Skeletal muscle cell (primary cell): ENCODE results near the gene CLEC18A.
"Not testable (repeated sequence)": the region's sequence is repeated elsewhere in the genome, so short reads cannot be mapped to it uniquely, and the experiment has no call there.

ENCODE experiments used
- DNase-seq: peaks from one replicate; pipeline ENCODE4 v3.0.0-alpha.2; 2010; ENCODE audit warnings: low read depth
- H3K4me3 ChIP-seq: 2 replicates; pipeline ENCODE4 v1.5.1; 2011; ENCODE audit warnings: low read depth, mild to moderate bottlenecking, control low read depth, low read length, moderate library complexity

Gene CLEC18A

DNA sequence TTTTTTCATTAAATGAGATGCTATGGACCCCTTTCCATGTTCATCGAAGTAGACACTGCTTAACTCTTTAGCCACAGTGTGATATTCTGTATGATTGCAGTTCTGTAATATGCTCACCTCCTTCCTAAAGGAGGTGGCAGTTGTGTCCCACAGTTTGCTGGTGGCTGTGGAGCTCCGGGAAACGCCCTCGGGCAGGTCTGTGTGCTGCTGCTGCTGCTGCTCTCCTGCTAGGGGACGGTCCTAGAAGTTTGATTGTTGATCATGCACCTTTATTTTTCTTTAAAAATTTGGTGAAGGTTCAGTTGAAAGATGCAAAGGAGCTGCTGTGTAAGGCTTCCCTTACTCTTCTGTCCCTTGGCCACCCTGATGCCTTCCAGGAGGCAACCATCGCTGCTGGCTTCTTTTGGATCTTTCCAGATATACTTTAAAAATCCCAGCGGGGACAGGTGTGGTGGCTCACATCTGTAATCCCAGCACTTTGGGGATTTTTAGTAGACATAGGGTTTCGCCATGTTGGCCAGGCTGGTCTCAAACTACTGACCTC, 8.4 kb upstream of the CLEC18A start:
- no peak overlapping the region for H3K4me3 ChIP-seq
- DNase-seq, result no peak

DNA sequence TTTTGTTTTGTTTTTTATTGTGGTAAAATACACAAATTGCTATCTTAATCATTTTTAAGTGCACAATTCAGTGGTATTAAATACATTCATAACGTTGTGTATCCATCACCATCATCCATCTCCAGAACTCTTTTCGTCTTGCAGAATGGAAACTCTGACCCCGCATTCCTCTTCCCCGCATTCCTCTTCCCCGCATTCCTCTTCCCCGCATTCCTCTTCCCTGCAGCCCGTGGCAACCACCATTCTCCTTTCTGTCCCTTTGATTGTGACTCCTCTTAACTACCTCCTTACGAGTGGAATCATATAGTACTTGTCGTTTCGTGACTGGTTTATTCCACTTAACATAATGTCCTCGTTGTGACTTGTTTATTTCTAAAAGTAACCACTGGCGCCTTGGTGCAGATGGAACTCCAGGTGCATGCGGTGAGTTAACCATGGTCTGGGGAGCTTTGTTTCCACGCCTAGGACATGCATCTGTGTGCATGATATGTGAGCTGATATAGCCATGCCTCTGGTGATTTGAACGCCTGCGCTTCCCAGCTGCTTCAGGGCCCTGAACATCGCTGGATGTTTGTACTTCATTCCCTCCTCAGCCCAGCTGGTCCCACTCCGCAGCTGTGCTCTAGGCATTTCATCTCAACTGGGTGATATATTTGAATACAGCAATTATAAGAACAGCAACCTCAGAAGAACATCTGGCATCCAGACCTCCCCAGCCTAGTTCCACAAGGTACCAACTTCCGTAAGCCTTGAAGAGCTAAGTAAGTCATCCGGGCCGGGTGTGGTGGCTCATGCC, 7.7 kb upstream of the CLEC18A start:
- not testable (repeated sequence) for H3K4me3 ChIP-seq, DNase-seq

DNA sequence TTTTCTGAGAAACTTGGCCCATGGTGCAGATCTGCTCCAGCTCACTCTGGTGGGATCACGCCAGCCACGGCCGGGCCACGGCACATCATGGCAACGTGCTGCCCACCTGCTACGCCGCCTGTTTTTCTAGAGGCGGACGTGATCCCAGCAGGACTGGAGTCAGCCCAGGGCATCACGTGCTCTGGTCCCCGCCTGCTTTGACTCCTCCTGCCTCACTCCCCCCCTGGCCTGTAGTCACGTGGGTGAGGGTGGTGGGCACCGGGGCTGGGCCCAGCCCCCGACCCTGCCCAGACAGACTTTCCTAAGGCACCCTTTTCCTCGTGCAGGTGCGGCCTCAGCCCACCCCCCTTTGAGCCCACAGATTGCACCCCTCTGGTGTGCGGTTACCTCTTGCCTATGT, 723 bp upstream of the CLEC18A start:
- DNase-seq, result not testable (repeated sequence)

DNA sequence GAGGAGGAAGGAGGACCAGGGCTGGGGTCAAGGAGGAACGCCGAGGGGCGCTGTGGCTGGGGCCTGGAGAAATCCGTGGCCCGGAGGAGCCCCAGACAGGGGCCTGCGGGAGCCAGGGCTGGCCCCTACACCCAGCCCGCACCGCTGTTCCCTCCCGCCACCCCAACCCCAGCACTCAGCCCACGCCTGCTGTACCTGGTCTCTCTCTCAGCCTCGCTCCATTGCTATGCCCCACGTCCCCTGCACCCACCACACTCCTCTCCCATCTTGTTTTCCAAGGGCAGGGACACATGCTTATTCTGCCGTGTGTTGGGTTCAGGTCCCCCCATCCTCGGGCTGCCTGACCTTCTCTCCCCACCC, 518 bp downstream of the CLEC18A start:
- not testable (repeated sequence) for H3K4me3 ChIP-seq, DNase-seq

More for the DNA sequence above, 723 bp upstream of the CLEC18A start:
- not testable (repeated sequence) for H3K4me3 ChIP-seq

DNA sequence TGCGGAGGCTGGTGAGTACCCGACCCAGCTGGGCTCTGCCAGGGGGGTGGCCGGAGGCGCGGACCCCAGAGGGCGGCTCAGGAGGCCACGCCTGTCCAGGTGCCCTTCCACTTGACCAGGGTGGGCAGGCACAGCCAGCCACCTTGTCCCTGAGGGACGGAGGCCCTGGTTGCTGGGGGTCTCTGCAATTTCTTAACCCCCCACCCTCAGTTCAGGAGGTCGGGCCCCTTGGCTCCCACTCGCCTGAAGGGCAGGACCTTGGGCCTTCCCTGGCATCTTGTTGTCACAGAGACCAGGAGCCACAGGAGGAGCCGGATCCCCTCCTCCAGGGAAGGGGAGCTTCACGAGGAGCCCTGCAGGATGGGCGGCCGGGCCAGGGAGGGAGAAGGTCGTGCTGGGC, 982 bp downstream of the CLEC18A start:
- DNase-seq, H3K4me3 ChIP-seq: not testable (repeated sequence)

DNA sequence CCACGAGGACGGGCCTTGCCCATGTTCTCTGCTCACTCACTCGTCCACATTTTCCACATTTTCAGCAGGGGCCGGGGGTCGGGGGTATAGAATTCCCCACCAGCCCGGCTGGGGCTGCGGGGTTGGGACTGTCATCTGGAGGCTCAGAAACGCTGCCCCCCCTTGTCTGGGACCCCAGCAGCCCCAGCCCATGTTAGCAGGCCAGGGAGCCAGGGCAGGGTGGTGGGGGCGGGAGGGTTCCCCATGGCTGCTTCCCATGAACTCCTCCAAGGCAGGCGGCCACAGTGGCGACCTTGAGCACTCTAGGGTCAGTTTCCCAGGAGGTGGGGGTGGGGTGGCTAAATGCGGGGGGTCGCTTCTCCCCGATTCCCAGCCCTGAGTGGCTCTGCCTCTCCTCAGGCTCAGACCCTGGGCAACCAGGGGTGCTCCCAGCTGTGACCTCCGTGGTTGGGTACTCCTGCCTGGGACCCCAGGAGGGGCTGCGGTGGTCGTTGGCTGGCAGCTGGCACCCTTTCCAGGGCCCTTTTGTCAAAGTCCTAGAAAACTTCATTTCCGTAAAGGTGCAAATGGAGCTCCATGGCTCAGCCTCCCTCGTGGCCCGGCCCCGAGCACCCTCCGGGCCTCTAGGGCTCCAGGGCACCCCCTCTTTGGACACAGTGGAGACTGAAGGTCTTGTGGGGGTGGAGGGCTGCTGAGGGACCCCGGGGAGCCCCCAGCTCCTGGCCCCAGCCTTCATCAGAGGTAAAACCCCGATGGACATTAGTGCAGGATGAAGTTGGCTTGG, 1.6 kb downstream of the CLEC18A start:
- DNase-seq, H3K4me3 ChIP-seq: not testable (repeated sequence)

DNA sequence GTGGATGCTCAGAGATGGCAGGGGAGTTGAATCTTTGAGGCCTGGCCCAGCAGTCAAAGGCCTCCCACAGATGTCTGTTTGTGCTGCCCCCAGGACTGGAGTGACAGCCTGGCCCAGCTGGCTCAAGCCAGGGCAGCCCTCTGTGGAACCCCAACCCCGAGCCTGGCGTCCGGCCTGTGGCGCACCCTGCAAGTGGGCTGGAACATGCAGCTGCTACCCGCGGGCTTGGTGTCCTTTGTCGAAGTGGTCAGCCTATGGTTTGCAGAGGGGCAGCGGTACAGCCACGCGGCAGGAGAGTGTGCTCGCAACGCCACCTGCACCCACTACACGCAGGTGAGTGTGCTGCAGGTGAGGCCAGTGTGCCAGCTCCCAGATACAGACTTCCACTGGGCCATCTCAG, 3.1 kb downstream of the CLEC18A start:
- not testable (repeated sequence) for DNase-seq

DNA sequence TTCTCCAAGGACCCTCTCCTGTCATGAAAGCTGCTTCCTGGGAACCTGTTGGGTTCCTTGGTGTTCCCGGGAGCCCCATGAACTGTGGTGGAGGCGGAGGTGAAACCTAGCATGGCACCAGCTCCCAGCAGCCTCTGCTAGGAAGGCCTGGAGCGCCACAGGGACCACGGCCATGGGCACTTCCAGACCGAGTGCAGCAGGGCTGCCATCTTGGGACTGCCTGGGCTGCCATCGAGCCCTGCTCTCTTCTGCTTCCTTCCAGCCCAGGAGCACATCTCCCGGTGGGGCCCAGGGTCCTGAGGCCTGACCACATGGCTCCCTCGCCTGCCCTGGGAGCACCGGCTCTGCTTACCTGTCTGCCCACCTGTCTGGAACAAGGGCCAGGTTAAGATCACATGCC, 12.2 kb downstream of the CLEC18A start:
- not testable (repeated sequence) for H3K4me3 ChIP-seq, DNase-seq

More for the DNA sequence above, 3.1 kb downstream of the CLEC18A start:
- not testable (repeated sequence) for H3K4me3 ChIP-seq

DNA sequence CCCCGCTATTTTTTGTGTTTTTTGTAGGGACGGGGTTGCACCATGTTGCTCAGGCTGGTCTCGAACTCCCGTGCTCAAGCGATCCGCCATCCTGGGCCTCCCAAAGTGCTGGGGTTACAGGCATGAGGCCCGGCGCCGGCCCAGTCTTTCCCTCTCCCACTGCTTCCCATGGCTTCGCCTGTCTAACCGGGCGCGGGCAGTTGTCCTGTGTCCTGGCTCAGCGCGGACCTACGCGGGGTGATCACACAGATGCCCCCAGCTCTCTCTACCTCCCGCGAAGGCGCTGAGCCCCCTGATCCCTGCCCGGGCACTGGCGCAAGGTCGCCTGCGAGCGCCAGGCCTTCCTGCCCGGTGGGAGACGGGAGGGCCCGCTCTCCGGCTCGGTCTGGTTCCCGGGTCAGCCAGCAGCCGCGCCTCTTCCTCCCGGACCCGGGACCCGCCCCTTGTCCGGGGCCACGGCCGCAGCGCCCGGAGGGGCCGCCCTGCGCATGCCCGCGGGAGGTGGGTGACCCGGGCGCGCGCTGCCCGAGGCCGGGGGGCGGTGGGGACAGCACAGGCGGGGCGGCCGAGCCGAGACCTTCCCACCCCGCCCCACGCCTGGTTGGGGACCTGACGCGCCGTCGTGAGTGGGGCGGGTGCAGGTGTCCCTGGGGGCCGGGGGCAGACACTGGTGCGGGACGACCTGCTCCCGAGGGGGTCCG, 14.0 kb downstream of the CLEC18A start:
- H3K4me3 ChIP-seq, result peak overlapping the region; percentile 3
- DNase-seq, result not testable (repeated sequence)

DNA sequence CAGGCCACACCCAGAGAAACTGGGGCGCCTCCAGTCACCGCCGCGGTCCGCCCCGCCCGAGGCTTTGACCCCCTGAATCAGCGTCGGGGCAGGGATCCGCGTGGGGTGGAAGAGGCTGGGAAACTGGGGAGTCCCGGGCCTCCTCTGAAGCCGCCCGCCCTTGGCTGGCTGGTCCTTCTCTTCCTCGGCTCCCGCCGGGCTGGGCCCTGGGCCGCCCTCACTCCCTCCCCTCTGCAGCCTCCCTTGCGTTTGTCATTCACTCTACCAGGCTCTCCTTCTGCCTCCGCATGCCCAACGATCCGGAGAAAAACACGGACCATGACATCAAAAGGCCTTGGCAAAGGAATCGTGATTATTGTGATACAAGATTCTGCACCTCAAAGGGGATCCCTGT, 14.5 kb downstream of the CLEC18A start:
- DNase-seq, H3K4me3 ChIP-seq: not testable (repeated sequence)

DNA sequence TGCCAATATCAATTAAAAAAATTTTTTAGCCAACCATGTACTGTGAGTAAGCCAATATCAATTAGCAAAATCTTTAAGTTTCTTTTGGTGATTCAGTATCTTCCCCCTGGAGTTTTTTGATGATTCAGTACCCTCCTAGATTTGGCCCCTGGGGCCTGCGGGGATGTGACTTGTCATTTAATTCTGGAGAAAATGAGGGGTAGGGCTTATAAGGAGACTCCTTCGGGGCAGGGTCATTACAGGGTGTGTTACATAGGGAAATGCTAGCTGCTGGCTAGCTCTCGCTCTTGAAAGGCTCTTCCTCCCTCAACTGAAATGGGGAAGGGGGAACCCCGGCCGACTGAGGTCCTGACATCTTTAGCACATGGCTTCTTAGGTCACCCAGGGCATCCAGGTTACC, 16.6 kb downstream of the CLEC18A start:
- not testable (repeated sequence) for H3K4me3 ChIP-seq, DNase-seq

DNA sequence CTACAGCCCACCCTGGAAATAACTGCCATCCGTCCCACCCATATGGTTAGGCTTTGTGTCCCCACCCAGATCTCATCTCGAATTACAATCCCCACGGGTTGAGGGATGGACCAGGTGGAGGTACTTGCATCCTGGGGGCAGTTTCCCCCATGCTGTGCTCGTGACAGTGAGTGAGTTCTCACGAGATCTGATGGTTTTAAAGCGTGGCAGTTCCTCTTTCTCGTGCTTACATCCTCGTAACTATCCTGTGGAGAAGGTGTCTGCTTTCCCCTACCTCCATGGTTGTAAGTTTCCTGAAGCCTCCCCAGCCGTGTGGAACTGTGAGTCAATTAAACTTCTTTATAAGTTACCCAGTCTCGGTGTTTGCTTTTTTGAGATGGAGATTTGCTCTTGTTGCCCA, 17.0 kb downstream of the CLEC18A start:
- not testable (repeated sequence) for H3K4me3 ChIP-seq, DNase-seq

DNA sequence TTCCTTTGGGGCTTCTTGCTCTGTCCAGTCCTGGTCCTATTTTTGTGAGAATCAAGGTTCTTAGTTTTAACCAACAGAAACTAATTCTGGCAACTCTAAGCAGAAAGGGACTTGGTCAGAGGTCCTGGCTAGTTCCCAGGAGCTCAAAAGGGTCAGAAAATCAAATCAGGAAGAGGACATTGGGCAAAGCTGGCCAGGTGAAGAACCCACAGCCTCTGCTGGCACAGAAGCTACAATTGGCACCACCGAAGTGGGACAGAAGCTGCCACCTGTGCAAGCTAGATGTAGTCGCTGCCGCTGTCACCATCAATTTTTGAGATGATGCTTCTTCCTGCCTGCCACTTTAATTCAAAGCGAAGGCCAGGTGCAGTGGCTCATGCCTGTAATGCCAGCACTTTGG, 18.5 kb downstream of the CLEC18A start:
- H3K4me3 ChIP-seq, DNase-seq: not testable (repeated sequence)

DNA sequence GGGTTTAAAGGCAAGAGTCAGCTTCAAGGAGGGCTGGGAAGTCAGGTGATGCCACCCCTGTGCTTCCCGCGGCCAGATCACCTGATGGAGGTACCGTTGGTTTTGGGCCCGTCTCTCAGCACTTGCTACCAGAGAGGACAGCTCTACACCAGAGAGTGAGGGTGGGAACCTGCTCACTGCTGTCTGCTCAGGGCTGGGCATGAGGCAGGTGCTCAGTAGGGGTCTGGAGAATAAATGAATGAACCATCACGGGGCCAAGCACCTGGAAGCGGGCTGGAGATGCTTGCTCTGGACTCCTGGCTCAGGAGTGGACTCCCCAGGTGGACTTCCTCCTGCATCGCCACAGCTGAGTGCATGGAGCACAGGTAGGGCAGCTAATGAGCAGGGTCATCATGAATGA, 21.0 kb downstream of the CLEC18A start:
- H3K4me3 ChIP-seq, result not testable (repeated sequence)

DNA sequence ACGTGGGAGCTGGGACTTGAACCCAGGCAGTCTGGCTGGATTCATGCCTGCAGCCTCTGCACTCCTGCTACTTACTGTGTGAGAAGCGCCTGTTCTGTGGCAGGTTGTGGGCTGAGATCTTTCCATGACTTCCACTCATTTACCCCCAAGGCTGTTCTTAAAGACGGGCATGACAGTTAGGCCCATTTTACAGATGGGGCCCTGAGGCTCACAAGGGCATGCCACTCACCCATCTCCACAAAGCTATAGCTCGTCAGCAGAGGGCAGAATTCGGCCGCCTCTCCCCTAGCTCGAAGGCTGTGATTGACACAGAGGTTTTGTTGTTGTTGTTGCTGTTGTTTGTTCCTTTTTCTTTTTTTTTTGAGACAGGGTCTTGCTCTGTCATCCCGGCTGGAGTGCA, 21.8 kb downstream of the CLEC18A start:
- H3K4me3 ChIP-seq, DNase-seq: not testable (repeated sequence)

More for the DNA sequence above, 21.0 kb downstream of the CLEC18A start:
- not testable (repeated sequence) for DNase-seq

DNA sequence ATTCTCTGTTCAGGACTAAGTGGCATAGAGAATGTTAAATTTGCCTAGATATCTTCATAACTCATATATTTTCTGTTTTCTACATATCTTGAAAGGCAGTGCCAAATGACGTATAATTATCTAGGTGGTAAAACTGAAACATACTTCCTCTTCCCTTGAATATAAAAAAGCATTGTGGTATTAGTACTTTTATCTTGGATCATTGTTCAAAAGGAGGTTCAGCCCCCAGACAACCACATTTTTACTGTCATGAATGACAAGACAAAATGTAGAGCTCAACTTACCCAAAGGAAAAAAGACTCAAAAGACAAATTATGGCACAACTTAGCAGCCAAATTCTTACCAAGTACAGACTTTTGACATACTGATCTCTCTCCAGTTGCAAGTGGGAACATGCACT, 34.1 kb downstream of the CLEC18A start:
- not testable (repeated sequence) for H3K4me3 ChIP-seq, DNase-seq

DNA sequence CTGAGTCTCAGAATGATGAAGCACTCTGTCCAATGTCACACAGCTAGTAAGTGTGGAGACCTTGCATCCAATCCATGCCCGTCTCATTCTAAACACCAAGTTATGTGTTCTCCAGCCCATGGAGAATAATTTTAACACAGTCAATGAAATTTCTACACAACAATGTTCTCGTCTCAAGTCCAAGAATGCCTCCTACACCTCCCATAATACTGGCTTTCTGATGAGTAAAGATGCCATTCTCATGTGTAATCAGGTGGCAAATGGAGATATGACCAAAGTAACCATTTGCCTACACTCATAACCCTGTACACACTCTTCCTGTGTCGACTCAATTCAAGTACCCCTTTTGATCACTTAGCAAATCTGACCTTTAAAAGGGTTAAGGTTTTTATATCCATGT, 46.8 kb downstream of the CLEC18A start:
- DNase-seq, H3K4me3 ChIP-seq: not testable (repeated sequence)

DNA sequence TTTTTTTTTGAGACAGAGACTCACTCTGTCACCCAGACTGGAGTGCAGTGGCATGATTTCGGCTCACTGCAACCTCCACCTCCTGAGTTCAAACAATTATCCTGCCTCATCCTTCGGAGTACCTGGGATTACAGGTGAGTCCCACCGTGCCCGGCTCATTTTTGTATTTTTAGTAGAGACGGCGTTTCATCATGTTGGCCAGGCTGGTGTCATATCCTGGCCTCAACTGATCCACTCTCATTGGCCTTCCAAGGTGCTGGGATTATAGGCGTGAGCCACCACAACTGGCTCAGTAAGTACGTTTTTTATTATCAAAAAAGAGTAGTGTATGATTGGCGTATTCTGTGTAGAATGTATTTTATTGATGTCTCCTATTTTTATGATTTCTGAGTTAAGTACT, 48.7 kb downstream of the CLEC18A start:
- not testable (repeated sequence) for H3K4me3 ChIP-seq, DNase-seq

DNA sequence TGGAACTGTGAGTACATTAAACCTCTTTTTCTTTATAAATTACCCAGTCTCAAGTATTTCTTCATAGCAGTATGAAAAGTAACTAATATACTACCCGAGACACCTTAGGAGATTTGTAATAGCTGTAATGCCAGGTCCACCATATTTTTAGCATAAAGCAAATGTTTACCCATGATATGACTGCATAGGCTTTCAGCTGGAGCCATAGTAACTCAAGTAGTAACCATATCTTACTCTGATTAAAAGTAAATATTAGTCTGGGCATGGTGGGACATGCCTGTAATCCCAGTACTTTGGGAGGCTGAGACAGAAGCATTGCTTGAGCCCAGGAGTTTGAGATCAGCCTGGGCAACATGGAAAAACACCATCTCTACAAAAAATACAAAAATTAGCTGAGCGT, 52.4 kb downstream of the CLEC18A start:
- not testable (repeated sequence) for DNase-seq, H3K4me3 ChIP-seq

DNA sequence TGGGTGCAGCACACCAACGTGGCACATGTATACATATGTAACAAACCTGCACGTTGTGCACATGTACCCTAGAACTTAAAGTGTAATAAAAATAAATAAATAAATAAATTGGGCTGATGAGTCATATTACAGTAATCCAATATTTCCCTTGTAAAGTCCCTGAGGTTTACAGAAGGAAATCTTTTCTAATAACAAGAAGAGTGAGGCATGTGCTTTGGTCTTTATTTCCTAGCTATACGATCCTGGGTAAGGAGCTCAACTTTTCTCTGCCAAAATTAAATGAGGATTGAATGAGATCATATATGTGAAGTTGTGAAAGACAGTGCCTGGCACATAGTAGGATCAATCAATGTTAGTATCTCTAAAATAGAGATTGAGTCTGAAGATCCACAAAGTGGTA, 57.5 kb downstream of the CLEC18A start:
- not testable (repeated sequence) for DNase-seq, H3K4me3 ChIP-seq
